ENCODE measurements around the gene SLC38A1. TPM values are rescaled to one million over a fixed set of nuclear protein-coding genes. Genes with fewer than 3 reads are reported as not detected.
"Not testable (repeated sequence)": the region's sequence is repeated elsewhere in the genome, so short reads cannot be mapped to it uniquely, and the experiment has no call there.

The SLC38A1 gene
- polyA plus RNA-seq, 2 of the 4 experiments (the other 2 are of a cell fraction) = 62.7 to 231 TPM

GRCh38 chr12:46164186-46164761, 104.6 kb downstream of the SLC38A1 start:
- Histone ChIP-seq H3K4me1 (no peaks in the 10 kb centered on the region), H3K4me3 (no peak overlapping the region), H3K9me3 (peaks cover 5% of the 10 kb centered on the region; the same call in 1 of the 3 replicates), H3K27ac (no peak overlapping the region), H3K4me2 (no peak overlapping the region)
- no peak for DNase-seq (ENCODE audit: low read depth in 1 of 2, low spot score in 1 of 2)
- ChIA-PET CTCF (interaction anchor here (1.1 kb wide), 2 partner anchors 39 to 53 kb away, joined by 3 read pairs; no protein-coding TSS in a partner anchor), POLR2A (no interaction called here)
- no peak for TF ChIP-seq BCL3 (IDR thresholded peaks at IDR 0.05)
- TF ChIP-seq ZNF302 (CRISPR knock-in tag; IDR thresholded peaks at IDR 0.05) = no peak
- TF ChIP-seq JUN (IDR thresholded peaks at IDR 0.05) = no peak
- TF ChIP-seq RCOR1 (IDR thresholded peaks at IDR 0.05; ENCODE audit: low read depth, low read length) = no peak
- TF ChIP-seq CEBPB (IDR thresholded peaks at IDR 0.05) = no peak
- TF ChIP-seq RFX5 (IDR thresholded peaks at IDR 0.05) = no peak
- TF ChIP-seq REST (IDR thresholded peaks at IDR 0.05) = no peak
- no peak for TF ChIP-seq RARB (CRISPR knock-in tag; IDR thresholded peaks at IDR 0.05)
- TF ChIP-seq CTCF (IDR thresholded peaks at IDR 0.05) = no peak
- no peak for TF ChIP-seq MAX (IDR thresholded peaks at IDR 0.05)
- TF ChIP-seq HOXB5 (CRISPR knock-in tag; IDR thresholded peaks at IDR 0.05) = no peak
- no peak for TF ChIP-seq ELK1 (IDR thresholded peaks at IDR 0.05; ENCODE audit: low read depth, low read length)
- no peak for TF ChIP-seq TP53 (CRISPR knock-in tag; IDR thresholded peaks at IDR 0.05)
- TF ChIP-seq MAFK (IDR thresholded peaks at IDR 0.05; ENCODE audit: partially characterized antibody) = no peak
- no peak for TF ChIP-seq EP300 (IDR thresholded peaks at IDR 0.05)
- TF ChIP-seq CBX2 (IDR thresholded peaks at IDR 0.05; ENCODE audit: borderline replicate concordance, low read depth) = no peak
- TF ChIP-seq NFE2L2 (conservative IDR thresholded peaks at IDR 0.05; ENCODE audit: low read length) = no peak
- TF ChIP-seq RAD21 (conservative IDR thresholded peaks at IDR 0.05 in 1 of 2, IDR thresholded peaks at IDR 0.05 in 1 of 2) = no peak
- no peak for TF ChIP-seq RNF2 (IDR thresholded peaks at IDR 0.05; ENCODE audit: borderline replicate concordance, low read depth)
- no peak for TF ChIP-seq NPAS2 (CRISPR knock-in tag; IDR thresholded peaks at IDR 0.05; ENCODE audit: borderline replicate concordance)
- no peak for FAIRE-seq
- 30% methylated on average over 3 of the region's 3 CpGs for whole genome bisulfite sequencing (ENCODE audit: missing lambda C conversion rate)
- ATAC-seq = no peak

GRCh38 chr12:46162549-46163076, 106.2 kb downstream of the SLC38A1 start:
- H3K4me3 ChIP-seq; H3K9me3 ChIP-seq; POLR2A ChIA-PET; H3K27ac ChIP-seq; H3K4me1 ChIP-seq; ATAC-seq; FAIRE-seq; CTCF ChIA-PET; DNase-seq (ENCODE audit: low read depth in 1 of 2, low spot score in 1 of 2); H3K4me2 ChIP-seq: not testable (repeated sequence)
- WGBS (ENCODE audit: missing lambda C conversion rate) = 58% methylated on average over 3 of the region's 4 CpGs
